ENCODE results near the gene GRM2. TPM values are rescaled to one million over a fixed set of nuclear protein-coding genes. Genes with fewer than 3 reads are reported as not detected.

The GRM2 gene
- total RNA-seq, 1 donor from 2014 or later: 0.49 TPM

GRCh38 chr3:51680663-51681230, 26.1 kb upstream of the GRM2 start:
- intact Hi-C loops (cut with DNase I): loop anchor here (5.0 kb wide), 1 partner anchor 178 kb away; the partner anchor contains the start of gene DCAF1
- no peaks in the 10 kb centered on the region for H3K27me3 ChIP-seq
- H3K4me1 ChIP-seq: peaks cover 42% of the 10 kb centered on the region
- H3K36me3 ChIP-seq: peaks cover 16% of the 10 kb centered on the region
- DNase-seq (no peak), ATAC-seq (no peak)
- no peak for TF ChIP-seq CTCF (IDR thresholded peaks at IDR 0.05)
- H3K27ac ChIP-seq: peak overlapping the region; percentile 66
- no peaks in the 10 kb centered on the region for H3K9me3 ChIP-seq
- no peak overlapping the region for H3K4me3 ChIP-seq

GRCh38 chr3:51681453-51681852, 25.4 kb upstream of the GRM2 start:
- peak overlapping the region; percentile 66 for H3K27ac ChIP-seq
- H3K4me3 ChIP-seq: no peak overlapping the region
- no peaks in the 10 kb centered on the region for H3K9me3 ChIP-seq
- intact Hi-C loops (cut with DNase I): loop anchor here (5.0 kb wide), 1 partner anchor 179 kb away; the partner anchor contains the start of gene DCAF1
- DNase-seq (peak; percentile 77), ATAC-seq (peak; percentile 72)
- no peaks in the 10 kb centered on the region for H3K27me3 ChIP-seq
- TF ChIP-seq CTCF (IDR thresholded peaks at IDR 0.05): no peak
- peaks cover 18% of the 10 kb centered on the region for H3K36me3 ChIP-seq
- peaks cover 48% of the 10 kb centered on the region for H3K4me1 ChIP-seq

- ATAC-seq (peak; percentile 88), DNase-seq (no peak)
- Histone ChIP-seq H3K9me3 (no peaks in the 10 kb centered on the region), H3K27me3 (no peaks in the 10 kb centered on the region), H3K27ac (peak overlapping the region; percentile 66), H3K4me3 (no peak overlapping the region), H3K4me1 (peaks cover 53% of the 10 kb centered on the region), H3K36me3 (peaks cover 18% of the 10 kb centered on the region)
- intact Hi-C loops (cut with DNase I): loop anchor here (5.0 kb wide), 1 partner anchor 180 kb away; the partner anchor contains the start of gene DCAF1
- peak; percentile 79 for TF ChIP-seq CTCF (IDR thresholded peaks at IDR 0.05)
Measured at GRCh38 chr3:51682079-51682478, 24.8 kb upstream of the GRM2 start.

- intact Hi-C loops (cut with DNase I): loop anchor here (5.0 kb wide), 1 partner anchor 180 kb away; the partner anchor contains the start of gene DCAF1
Measured at GRCh38 chr3:51682526-51682925, 24.3 kb upstream of the GRM2 start.

GRCh38 chr3:51683566-51683965, 23.3 kb upstream of the GRM2 start:
- no peak for TF ChIP-seq CTCF (IDR thresholded peaks at IDR 0.05)
- ATAC-seq (no peak), DNase-seq (no peak)
- peaks cover 62% of the 10 kb centered on the region for H3K4me1 ChIP-seq
- H3K27me3 ChIP-seq: no peaks in the 10 kb centered on the region
- peaks cover 28% of the 10 kb centered on the region for H3K36me3 ChIP-seq
- intact Hi-C loops (cut with DNase I): loop anchor here (5.0 kb wide), 1 partner anchor 181 kb away; the partner anchor contains the start of gene DCAF1
- no peak overlapping the region for H3K27ac ChIP-seq
- no peaks in the 10 kb centered on the region for H3K9me3 ChIP-seq
- H3K4me3 ChIP-seq: no peak overlapping the region

More at GRCh38 chr3:51682526-51682925, 24.3 kb upstream of the GRM2 start:
- Histone ChIP-seq H3K27me3 (no peaks in the 10 kb centered on the region), H3K36me3 (peaks cover 19% of the 10 kb centered on the region), H3K9me3 (no peaks in the 10 kb centered on the region), H3K4me3 (no peak overlapping the region), H3K4me1 (peaks cover 58% of the 10 kb centered on the region), H3K27ac (no peak overlapping the region)
- DNase-seq: no peak
- TF ChIP-seq CTCF (IDR thresholded peaks at IDR 0.05): no peak
- no peak for ATAC-seq

All from upper lobe of right lung (tissue), 1 donor.